Activated CD4-positive, CD25-positive, alpha-beta regulatory T cell treated with anti-CD3 and anti-CD28 coated beads, Interleukin-2, amount 50 U/mL, for 72 hours (primary cell): Measurements from ENCODE around the gene BCAR3.
"Not testable (repeated sequence)": the region's sequence is repeated elsewhere in the genome, so short reads cannot be mapped to it uniquely, and the experiment has no call there.

Source experiments
- DNase-seq: peaks from one replicate; pipeline ENCODE4 v3.0.0; 2021

The BCAR3 gene

DNA sequence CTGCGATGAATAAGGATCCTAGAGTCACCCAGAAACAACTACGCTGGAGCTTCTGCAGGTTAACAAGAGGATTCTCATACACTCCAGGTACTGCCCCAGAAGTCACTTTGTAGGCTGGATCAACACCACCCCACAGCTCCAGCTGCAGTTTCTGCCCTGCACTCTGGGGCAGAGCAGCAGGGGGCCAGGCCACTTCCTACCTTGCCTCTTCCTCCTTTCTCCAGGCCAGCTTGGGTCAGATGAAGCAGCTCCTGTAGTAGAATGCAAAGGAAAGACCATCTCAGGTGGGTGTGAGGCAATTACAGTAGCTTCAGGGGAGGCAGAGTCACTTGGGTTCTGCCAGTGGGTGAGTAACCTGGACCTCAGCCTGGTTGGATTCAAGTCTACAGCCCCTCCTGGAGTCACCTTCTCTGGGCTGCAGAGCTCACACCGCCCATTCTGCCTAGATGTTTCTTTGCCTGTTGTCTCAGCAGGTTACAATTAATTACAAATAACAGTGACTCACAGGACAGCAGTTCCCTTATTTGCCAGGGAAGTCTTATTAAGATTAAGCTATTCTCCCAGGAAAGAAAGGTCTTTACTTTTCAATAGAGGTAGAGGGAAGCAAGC is 24.4 kb upstream of the BCAR3 start:
- DNase-seq: no peak

DNA sequence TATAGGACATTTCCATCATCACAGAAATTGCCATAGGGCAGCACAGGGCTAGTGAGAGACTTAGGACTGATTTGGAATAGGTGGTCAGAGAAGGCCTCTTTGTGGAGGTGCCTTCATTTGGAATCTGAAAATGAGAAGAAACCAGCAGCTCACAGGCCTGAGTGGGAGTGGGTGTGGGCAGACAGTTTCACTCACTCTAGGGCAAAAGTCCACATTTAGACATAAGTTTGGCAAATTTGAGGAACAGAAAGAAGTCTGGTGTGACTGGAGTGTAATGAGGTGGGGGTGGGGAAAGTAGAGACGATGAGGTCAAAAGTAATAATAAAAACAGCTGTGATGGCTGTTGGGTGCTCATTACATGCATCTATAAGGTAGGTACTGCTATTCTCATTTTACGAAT is 22.4 kb upstream of the BCAR3 start:
- no peak for DNase-seq

GRCh38 chr1:93703643-93704042 is 22.0 kb upstream of the BCAR3 start:
- no peak for DNase-seq

DNA sequence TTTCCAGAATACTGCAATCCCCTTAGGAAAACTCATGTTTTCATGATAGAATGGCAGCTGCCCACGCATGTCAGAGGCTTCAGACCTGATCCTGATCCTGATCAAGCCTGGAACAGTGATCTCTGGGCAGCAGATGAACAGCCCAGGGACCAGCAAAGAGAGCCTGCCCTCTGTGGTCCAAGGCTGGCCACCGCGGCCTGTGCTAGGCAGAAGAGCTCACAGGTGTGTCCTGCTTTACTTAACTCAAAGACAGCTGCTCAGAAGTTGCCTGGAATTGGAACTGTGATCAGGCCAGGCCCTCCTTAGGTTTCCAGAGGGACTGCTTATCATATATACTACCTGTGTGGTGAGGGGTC is 21.2 kb upstream of the BCAR3 start:
- DNase-seq: no peak

DNA sequence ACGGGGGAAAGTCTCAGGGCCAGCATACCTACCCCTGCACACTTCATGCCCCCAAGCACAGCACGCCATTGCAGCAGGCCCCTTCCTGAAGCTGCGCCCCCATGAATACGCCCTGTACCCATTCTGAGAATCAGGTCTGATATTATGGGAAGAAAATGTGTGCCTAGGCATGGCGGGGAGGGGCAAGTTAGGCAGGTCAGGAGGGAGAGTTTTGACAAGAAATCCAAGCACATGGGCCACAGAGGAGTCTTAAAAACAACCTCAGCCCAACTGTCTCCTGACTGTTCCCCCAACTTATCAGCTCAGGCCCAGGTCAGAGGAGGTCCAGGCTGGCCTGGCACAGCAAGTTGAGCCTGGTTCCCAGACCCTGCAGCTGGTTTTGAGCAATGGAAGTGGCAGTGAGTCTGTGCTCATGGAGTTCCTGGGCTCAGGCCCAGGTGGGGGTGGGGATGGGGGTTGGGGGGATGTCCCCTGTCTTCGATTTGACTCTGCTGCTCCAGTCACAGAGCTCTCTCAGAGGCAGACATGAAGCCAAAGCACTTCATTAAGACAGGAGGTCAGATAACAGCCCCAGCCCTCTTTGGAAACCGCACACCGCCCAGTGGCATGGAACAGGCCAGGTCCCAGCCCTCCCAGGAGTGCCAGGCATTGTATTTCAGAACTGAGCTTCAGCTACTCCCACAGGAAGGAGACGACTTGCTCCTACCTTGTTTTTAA is 20.6 kb upstream of the BCAR3 start:
- DNase-seq: no peak

DNA sequence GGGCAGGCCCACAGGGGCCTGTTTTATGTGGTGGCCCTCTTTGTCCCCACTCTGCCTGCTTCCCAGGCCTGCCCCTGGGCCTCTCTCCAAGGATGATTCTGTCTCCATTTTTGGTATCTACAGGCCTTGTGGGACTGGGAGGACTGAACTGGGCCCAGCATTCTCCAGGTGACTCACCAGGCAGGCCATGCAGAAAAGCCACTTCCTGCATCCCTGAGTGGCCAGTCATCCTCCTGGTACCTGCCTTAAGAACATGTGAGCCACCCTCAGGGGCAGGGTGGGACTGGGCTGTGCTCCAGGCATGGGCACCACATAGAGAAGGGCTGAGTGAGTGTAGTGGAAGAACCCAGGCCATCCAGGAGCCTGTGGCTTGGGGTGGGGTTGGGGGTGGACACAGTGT is 20.0 kb upstream of the BCAR3 start:
- no peak for DNase-seq

- no peak for DNase-seq
Measured at GRCh38 chr1:93700532-93701469, 19.2 kb upstream of the BCAR3 start.

GRCh38 chr1:93699503-93700168 is 18.0 kb upstream of the BCAR3 start:
- no peak for DNase-seq

- no peak for DNase-seq
Measured at GRCh38 chr1:93699049-93699384, 17.4 kb upstream of the BCAR3 start.

DNA sequence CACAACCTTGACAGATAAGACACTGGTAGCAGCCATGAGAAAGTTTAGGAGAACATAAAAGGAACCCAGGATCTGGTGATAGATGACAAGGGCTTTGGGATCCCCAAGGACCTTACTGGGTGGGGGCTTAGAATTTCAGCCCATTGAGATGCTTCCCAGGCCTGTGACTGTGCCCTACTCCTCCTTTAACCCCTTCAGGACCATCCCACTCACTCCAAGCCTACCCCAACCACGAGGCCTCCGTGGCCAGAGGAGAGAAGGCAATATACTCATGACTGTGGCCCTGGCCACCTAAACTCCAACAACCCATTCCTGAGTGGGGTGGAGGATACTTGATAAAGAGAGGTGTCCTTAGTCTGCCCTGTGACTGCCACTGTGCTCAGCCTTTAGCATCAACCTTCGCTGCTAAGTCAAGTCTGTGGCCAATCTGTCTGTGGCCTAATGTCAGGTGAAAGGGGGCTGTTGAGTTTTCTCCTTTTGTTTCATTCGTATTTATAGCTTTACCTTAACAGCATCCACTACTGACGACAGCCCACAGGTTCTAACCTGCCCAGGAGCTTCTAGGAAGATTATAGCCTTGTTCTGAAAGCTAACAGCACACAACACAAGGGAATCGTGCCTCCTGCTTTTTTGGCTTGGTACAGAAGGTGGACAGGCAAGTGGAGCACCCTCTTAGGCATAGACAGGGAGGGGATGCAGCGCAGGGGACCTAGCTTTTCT is 16.9 kb upstream of the BCAR3 start:
- DNase-seq: no peak

DNA sequence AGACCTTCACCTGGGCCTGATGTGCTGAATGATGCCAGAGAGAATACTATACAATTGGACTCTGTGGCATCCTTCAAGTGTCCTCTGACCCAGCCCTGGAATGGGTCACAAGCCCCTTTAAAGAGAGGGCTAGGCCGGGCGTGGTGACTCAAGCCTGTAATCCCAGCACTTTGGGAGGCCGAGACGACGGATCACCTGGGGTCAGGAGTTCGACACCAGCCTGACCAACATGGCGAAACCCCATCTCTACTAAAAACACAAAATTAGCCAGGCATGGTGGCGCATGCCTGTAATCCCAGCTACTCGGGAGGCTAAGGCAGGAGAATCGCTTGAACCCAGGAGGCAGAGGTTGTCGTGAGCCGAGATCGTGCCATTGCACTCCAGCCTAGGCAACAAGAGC is 15.9 kb upstream of the BCAR3 start:
- not testable (repeated sequence) for DNase-seq

DNA sequence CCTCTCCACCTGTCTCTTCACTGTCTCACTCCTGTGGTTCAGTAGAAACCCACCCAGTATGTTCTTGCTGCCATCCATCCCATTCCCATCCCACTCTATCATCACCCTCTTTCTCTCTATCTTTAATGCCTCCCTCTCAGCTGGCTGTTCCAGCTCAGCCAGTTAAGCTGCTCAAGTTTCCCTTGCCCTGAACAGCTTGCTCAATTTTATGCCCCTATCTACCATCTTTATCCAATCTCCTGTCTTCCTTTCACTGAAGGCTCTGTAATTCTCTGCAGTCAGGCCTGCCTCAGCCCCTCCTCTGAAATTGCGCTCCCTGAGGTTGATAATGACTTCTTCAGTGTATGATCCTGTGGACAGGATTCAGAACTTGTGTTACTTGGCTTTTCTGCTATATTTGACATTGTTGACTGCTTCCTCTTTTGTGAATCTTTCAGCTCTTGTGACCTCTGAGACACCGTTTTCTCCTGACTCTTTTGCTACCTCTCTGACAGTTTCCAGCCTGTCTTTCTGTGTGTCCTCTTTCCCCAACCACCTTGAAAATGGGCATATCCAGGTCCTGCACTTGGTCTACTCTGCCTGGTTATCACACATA is 13.9 kb upstream of the BCAR3 start:
- no peak for DNase-seq

DNA sequence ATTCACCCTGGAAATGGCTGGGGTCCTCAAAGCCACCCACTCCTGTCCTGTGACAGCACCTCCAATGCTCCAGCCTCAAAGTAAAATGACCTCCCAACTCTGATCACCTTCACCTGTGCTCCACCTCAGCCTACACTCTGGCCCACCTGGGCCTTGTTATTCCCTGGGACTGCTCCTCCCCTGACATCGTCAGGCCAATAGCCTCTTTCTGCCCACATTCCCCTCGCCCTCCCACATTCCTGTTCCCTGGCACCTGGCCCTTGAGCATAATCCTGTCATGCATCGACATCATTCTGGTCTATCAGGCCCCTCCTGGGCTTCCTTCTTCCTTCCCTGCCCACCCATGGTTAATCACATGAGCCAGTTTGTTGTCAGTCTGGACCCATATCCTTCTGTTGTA is 13.2 kb upstream of the BCAR3 start:
- DNase-seq: no peak

DNA sequence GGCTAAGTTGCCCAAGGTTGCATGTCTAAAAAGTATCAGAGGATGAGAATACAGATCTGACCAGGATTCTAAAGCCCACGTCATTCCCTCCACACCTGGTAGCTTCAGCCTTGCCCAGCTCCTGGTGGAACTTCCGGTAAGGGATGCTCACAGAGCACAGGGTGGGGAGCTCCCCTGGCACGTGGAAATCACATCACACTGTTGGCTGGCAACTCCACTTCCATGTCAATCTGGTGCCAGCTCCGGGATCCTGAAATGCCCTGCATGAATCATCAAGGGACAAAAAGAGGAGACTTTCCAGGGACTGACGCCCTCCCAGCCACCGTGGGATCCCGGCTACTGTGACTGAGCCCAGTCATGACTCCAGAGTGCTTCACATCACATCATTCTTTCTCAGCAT is 12.4 kb upstream of the BCAR3 start:
- DNase-seq: no peak

- DNase-seq: no peak
Measured at GRCh38 chr1:93692983-93693591, 11.4 kb upstream of the BCAR3 start.

- DNase-seq: no peak
Measured at GRCh38 chr1:93692451-93692861, 10.8 kb upstream of the BCAR3 start.

DNA sequence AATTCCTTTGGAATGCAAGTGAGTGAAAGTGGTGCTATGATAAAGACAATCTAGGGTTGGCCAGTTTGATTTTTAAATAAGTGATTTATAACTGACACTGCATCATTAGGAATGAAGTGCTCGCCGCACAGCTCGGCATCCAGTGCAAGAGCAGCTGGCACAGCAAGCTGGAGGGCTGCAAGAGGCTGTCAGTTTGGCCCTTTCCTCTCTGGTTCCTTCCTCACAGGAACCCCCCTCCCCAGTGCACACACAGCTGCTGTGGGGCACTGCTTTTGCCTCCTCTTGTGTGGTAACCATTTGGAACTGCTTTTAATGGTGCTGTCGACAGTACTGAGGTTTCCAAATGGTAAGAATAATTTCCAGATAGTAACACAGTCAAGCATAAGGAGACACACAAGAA is 10.4 kb upstream of the BCAR3 start:
- no peak for DNase-seq

- DNase-seq: no peak
Measured at GRCh38 chr1:93690921-93691789, 9.5 kb upstream of the BCAR3 start.

DNA sequence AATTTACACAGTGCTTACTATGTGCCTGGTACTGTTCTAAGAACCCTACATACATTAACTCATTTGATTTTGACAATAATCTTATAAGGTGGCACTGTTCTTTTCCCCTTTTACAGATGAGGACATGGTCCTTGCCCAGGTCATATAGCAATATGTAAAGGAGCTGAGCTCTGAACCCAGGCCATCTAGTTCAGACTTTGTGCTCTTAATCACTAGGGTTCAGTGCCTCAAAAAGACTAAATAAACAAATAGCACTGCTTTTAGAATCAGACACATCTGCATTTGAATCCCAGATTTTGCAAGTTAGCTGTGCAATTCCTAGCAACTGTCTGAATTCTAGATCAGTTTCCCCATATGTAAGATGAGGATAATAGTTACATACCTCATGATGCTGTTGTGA is 8.7 kb upstream of the BCAR3 start:
- DNase-seq: no peak

GRCh38 chr1:93689521-93690223 is 8.0 kb upstream of the BCAR3 start:
- no peak for DNase-seq
